Liver (tissue), 3 donors: ENCODE results near the gene KTN1.

Experiments
- EGR1 ChIP-seq, 2 donors: IDR thresholded peaks; 2 replicates each; pipeline ENCODE4 v1.6.1; 2016 to 2018; ENCODE audit warnings: antibody characterized with exemption in 2 of 2, low read depth in 2 of 2
- FOXA1 ChIP-seq: IDR thresholded peaks from 2 replicates; pipeline ENCODE4 v1.6.1; 2016; ENCODE audit warnings: antibody characterized with exemption
- HNF4A ChIP-seq, 2 donors: conservative IDR thresholded peaks; 2 replicates each; pipeline ENCODE4 v1.6.1; 2016; ENCODE audit warnings: antibody characterized with exemption in 2 of 2, mild to moderate bottlenecking in 2 of 2
- JUND ChIP-seq, 2 donors: IDR thresholded peaks; 2 replicates each; pipeline ENCODE4 v1.6.1; 2016; ENCODE audit warnings: antibody characterized with exemption in 2 of 2
- RAD21 ChIP-seq, 2 donors: IDR thresholded peaks; 2 replicates each; pipeline ENCODE4 v1.6.1; 2016; ENCODE audit warnings: antibody characterized with exemption in 2 of 2, mild to moderate bottlenecking in 2 of 2
- REST ChIP-seq: IDR thresholded peaks from 2 replicates; pipeline ENCODE4 v1.6.1; 2016; ENCODE audit warnings: antibody characterized with exemption, mild to moderate bottlenecking
- RXRA ChIP-seq, 2 donors: IDR thresholded peaks; 2 replicates each; pipeline ENCODE4 v1.6.1; 2017 to 2018; ENCODE audit warnings: antibody characterized with exemption in 2 of 2, mild to moderate bottlenecking in 1 of 2
- TAF1 ChIP-seq: conservative IDR thresholded peaks from 2 replicates; pipeline ENCODE4 v1.6.1; 2016; ENCODE audit warnings: antibody characterized with exemption, mild to moderate bottlenecking
- YY1 ChIP-seq: IDR thresholded peaks from 2 replicates; pipeline ENCODE4 v1.6.1; 2016; ENCODE audit warnings: antibody characterized with exemption, mild to moderate bottlenecking
- TF ChIP-seq, protein P1 (sequence below): fragments of 150-350 bp; IDR thresholded peaks from 2 replicates; pipeline ENCODE4 v1.5.1; 2017; ENCODE audit warnings: improper control_type of control experiment, low read depth, low read length; ENCODE audit not compliant: missing input control
- TF ChIP-seq, protein P2 (sequence below): IDR thresholded peaks from 2 replicates; pipeline ENCODE4 v1.6.1; 2016; ENCODE audit warnings: antibody characterized with exemption
- TF ChIP-seq, protein P3 (sequence below): IDR thresholded peaks from 2 replicates; pipeline ENCODE4 v1.6.1; 2016; ENCODE audit warnings: antibody characterized with exemption
- donor health status: healthy.
- donor health status: healthy.

DNA sequence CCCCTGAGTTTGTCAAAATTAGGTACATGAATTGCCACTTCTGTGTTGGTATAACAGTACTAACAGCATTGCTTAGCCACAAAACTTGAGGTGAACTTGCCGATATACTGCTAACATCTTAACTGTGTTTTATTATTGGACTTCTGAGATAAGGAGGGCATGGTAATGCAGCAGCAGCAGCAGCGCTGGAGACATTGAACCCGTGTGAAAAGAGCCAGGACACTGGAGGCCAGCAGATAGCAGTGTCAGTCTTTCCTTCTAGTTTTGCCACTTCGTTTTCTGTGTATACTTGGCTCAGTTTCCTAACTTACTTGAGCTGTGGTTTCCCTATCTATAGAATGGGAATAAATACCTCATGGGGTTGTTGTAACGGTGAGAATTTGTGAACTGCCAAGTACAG is 82.7 kb downstream of the KTN1 start:
- TF ChIP-seq, protein P1, sequence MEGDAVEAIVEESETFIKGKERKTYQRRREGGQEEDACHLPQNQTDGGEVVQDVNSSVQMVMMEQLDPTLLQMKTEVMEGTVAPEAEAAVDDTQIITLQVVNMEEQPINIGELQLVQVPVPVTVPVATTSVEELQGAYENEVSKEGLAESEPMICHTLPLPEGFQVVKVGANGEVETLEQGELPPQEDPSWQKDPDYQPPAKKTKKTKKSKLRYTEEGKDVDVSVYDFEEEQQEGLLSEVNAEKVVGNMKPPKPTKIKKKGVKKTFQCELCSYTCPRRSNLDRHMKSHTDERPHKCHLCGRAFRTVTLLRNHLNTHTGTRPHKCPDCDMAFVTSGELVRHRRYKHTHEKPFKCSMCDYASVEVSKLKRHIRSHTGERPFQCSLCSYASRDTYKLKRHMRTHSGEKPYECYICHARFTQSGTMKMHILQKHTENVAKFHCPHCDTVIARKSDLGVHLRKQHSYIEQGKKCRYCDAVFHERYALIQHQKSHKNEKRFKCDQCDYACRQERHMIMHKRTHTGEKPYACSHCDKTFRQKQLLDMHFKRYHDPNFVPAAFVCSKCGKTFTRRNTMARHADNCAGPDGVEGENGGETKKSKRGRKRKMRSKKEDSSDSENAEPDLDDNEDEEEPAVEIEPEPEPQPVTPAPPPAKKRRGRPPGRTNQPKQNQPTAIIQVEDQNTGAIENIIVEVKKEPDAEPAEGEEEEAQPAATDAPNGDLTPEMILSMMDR: no peak
- no peak for TF ChIP-seq TAF1
- no peak for TF ChIP-seq YY1
- no peak for TF ChIP-seq REST
- TF ChIP-seq, protein P2, sequence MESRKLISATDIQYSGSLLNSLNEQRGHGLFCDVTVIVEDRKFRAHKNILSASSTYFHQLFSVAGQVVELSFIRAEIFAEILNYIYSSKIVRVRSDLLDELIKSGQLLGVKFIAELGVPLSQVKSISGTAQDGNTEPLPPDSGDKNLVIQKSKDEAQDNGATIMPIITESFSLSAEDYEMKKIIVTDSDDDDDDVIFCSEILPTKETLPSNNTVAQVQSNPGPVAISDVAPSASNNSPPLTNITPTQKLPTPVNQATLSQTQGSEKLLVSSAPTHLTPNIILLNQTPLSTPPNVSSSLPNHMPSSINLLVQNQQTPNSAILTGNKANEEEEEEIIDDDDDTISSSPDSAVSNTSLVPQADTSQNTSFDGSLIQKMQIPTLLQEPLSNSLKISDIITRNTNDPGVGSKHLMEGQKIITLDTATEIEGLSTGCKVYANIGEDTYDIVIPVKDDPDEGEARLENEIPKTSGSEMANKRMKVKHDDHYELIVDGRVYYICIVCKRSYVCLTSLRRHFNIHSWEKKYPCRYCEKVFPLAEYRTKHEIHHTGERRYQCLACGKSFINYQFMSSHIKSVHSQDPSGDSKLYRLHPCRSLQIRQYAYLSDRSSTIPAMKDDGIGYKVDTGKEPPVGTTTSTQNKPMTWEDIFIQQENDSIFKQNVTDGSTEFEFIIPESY: no peak
- TF ChIP-seq, protein P3, sequence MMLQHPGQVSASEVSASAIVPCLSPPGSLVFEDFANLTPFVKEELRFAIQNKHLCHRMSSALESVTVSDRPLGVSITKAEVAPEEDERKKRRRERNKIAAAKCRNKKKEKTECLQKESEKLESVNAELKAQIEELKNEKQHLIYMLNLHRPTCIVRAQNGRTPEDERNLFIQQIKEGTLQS: no peak
- no peak for TF ChIP-seq EGR1 (IDR thresholded peaks at IDR 0.05; ENCODE audit: low read depth in 2 of 2)
- TF ChIP-seq HNF4A (conservative IDR thresholded peaks at IDR 0.05): no peak
- no peak for TF ChIP-seq RAD21 (IDR thresholded peaks at IDR 0.05)
- TF ChIP-seq JUND (IDR thresholded peaks at IDR 0.05): no peak
- no peak for TF ChIP-seq FOXA1
- TF ChIP-seq RXRA (IDR thresholded peaks at IDR 0.05): no peak
